WTC11 (cell line): ENCODE measurements around the gene YIF1B. TPM values are rescaled to one million over a fixed set of nuclear protein-coding genes. Genes with fewer than 3 reads are reported as not detected.

ENCODE experiments used
- ATAC-seq: fragments of 200-7000 bp; cut with Tn5 transposase; 2 replicates; pipeline ENCODE4 v1.10.0; 2021; ENCODE audit warnings: mild to moderate bottlenecking, moderate library complexity
- CTCF ChIA-PET: fragments of 300-600 bp; sonication (Branson Sonifier 250); formaldehyde crosslinking; loops from one replicate; lab custom pipeline; 2021; ENCODE audit warnings: antibody characterized with exemption; lab: Charles Lee
- POLR2A ChIA-PET: fragments of 350-600 bp; sonication (Branson Sonifier 250); formaldehyde crosslinking; loops from one replicate; lab custom pipeline; 2021; ENCODE audit warnings: antibody characterized with exemption; lab: Charles Lee
- DNase-seq: peaks from one replicate; pipeline ENCODE4 v3.0.0; 2021; ENCODE audit warnings: low spot score
- H3K27ac Mint-ChIP-seq: 2 replicates; pipeline ENCODE4 v1.8.0; 2021; ENCODE audit warnings: mixed read lengths
- H3K27me3 Mint-ChIP-seq: 2 replicates; pipeline ENCODE4 v1.8.0; 2021; ENCODE audit warnings: low read depth, mild to moderate bottlenecking, moderate library complexity, mixed read lengths
- H3K36me3 Mint-ChIP-seq: 2 replicates; pipeline ENCODE4 v1.8.0; 2021; ENCODE audit warnings: mixed read lengths
- H3K4me1 Mint-ChIP-seq: 2 replicates; pipeline ENCODE4 v1.8.0; 2022; ENCODE audit warnings: mixed read lengths
- H3K4me3 Mint-ChIP-seq: 2 replicates; pipeline ENCODE4 v1.8.0; 2021; ENCODE audit warnings: mild to moderate bottlenecking, moderate library complexity, mixed read lengths
- H3K9me3 Mint-ChIP-seq: 2 replicates; pipeline ENCODE4 v1.8.0; 2021; ENCODE audit warnings: mixed read lengths
- ATF1 ChIP-seq: sonication (generic); formaldehyde crosslinking; IDR thresholded peaks from 2 replicates; pipeline ENCODE4 v1.8.1; 2023; ENCODE audit warnings: mild to moderate bottlenecking, moderate library complexity, missing genetic modification reagents
- ERG ChIP-seq: fragments of 250-450 bp; sonication (Bioruptor Pico); IDR thresholded peaks from 2 replicates; pipeline ENCODE4 v1.8.0; 2021; ENCODE audit warnings: mild to moderate bottlenecking
- MYBL2 ChIP-seq: sonication (generic); formaldehyde crosslinking; IDR thresholded peaks from 2 replicates; pipeline ENCODE4 v1.8.1; 2023; ENCODE audit warnings: mild to moderate bottlenecking, moderate library complexity, missing genetic modification reagents
- NR1H2 ChIP-seq: sonication (generic); formaldehyde crosslinking; IDR thresholded peaks from 2 replicates; pipeline ENCODE4 v1.9.0; 2021; ENCODE audit warnings: mild to moderate bottlenecking, moderate library complexity, missing genetic modification reagents
- NR3C1 ChIP-seq: sonication (generic); formaldehyde crosslinking; conservative IDR thresholded peaks from 2 replicates; pipeline ENCODE4 v1.8.1; 2023; ENCODE audit warnings: low read depth, mild to moderate bottlenecking, missing genetic modification reagents
- SMAD4 ChIP-seq: sonication (generic); formaldehyde crosslinking; IDR thresholded peaks from 2 replicates; pipeline ENCODE4 v1.8.0; 2022; ENCODE audit warnings: mild to moderate bottlenecking, missing genetic modification reagents
- TEAD1 ChIP-seq: sonication (generic); formaldehyde crosslinking; IDR thresholded peaks from 2 replicates; pipeline ENCODE4 v1.8.0; 2022; ENCODE audit warnings: mild to moderate bottlenecking, missing genetic modification reagents
- TEAD4 ChIP-seq: sonication (generic); formaldehyde crosslinking; IDR thresholded peaks from 2 replicates; pipeline ENCODE4 v1.8.0; 2022; ENCODE audit warnings: mild to moderate bottlenecking, missing genetic modification reagents
- ZNF263 ChIP-seq: sonication (generic); formaldehyde crosslinking; IDR thresholded peaks from 2 replicates; pipeline ENCODE4 v1.8.1; 2022; ENCODE audit warnings: low read depth, mild to moderate bottlenecking, moderate library complexity, missing genetic modification reagents
- ZNF281 ChIP-seq: sonication (generic); formaldehyde crosslinking; IDR thresholded peaks from 2 replicates; pipeline ENCODE4 v1.8.0; 2023; ENCODE audit warnings: mild to moderate bottlenecking, missing genetic modification reagents
- ZNF425 ChIP-seq: fragments of 250-450 bp; sonication (Bioruptor Pico); conservative IDR thresholded peaks from 2 replicates; pipeline ENCODE4 v1.9.0; 2021; ENCODE audit warnings: mild to moderate bottlenecking
- total RNA-seq: library from RNA; stranded (reverse); gene quantifications from 3 replicates; pipeline ENCODE4 v1.2.3, GENCODE V29; 2021
- TF ChIP-seq, protein P1 (sequence below): fragments of 250-450 bp; sonication (Bioruptor Pico); IDR thresholded peaks from 2 replicates; pipeline ENCODE4 v1.9.0; 2021; ENCODE audit warnings: mild to moderate bottlenecking
- TF ChIP-seq, protein P2 (sequence below): sonication (generic); formaldehyde crosslinking; IDR thresholded peaks from 2 replicates; pipeline ENCODE4 v1.8.0; 2022; ENCODE audit warnings: missing genetic modification reagents

YIF1B gene
- total RNA-seq, 1 experiment from 2014 or later, result 83.3 TPM

DNA sequence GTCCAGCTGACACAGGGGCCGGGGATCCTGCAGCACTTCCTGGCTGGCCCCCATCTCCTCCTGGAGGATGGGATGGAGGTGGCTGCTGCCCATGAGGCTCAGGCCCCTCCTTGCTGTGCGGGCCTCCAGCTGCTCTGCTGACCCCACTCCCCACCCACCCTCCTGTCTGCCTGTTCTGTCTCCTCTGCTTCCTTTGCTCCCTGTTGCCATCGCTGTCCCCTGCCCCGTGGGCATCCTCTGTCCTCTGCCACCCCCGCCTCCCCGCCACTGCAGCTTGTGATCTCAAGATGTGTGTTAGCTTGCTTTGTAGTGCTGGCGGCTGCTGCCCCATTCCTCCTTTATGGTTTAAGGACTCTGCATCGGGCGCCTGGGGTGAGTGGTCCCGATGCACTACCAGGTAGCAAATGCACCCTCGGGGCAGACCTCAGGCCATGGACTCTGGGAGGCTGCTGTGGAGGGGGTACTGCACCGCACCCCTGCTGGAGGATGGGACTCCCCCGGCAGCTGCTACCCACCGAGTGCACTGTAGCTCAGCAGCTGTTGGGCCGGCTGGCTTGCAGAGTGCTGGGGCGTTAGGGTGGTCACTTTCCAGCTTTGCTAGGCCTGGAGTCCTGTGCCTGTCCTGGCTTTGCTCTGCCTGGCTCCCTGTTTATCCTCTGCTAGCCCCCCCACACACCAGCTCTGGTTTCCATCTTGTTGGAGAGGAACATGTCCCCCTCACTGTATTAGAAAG, 27.5 kb downstream of the YIF1B start:
- Mint-ChIP-seq H3K4me1 (no peaks in the 10 kb centered on the region), H3K4me3 (no peak overlapping the region), H3K9me3 (no peaks in the 10 kb centered on the region), H3K27me3 (no peaks in the 10 kb centered on the region), H3K36me3 (peaks cover 59% of the 10 kb centered on the region), H3K27ac (no peak overlapping the region)
- ChIA-PET POLR2A (no interaction called here), CTCF (interaction anchor here (1.2 kb wide), 1 partner anchor 44 kb away, joined by 4 read pairs; no protein-coding TSS in a partner anchor)
- TF ChIP-seq ZNF425 (no peak), TEAD1 (CRISPR knock-in tag) (no peak), ERG (no peak), NR1H2 (CRISPR knock-in tag) (no peak), NR3C1 (CRISPR knock-in tag) (no peak)
- DNase-seq (no peak), ATAC-seq (no peak)

DNA sequence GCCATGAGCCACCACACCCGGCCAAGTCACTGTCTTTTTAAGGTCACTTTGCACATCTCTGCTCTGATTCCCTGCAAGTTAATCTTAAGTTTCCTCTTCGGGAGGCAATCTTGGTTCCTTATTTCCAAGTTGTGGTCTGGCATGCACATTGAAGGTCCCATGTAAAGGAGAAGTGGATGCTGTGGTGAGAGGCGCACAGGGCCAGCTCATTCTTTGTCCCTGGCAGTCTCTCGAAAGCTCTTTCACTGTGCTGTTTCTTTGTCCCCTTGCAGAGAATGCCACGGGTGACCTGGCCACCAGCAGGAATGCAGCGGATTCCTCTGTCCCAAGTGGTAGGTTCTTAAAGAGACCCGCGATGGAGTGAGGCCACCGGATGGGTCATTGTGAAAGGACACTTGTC, 28.1 kb downstream of the YIF1B start:
- no peak overlapping the region for H3K4me3 Mint-ChIP-seq
- POLR2A ChIA-PET, result no interaction called here
- no peak overlapping the region for H3K27ac Mint-ChIP-seq
- no peaks in the 10 kb centered on the region for H3K9me3 Mint-ChIP-seq
- ATAC-seq (no peak), DNase-seq (no peak)
- TF ChIP-seq SMAD4 (CRISPR knock-in tag) (no peak), TEAD4 (CRISPR knock-in tag) (no peak)
- TF ChIP-seq, protein P1, sequence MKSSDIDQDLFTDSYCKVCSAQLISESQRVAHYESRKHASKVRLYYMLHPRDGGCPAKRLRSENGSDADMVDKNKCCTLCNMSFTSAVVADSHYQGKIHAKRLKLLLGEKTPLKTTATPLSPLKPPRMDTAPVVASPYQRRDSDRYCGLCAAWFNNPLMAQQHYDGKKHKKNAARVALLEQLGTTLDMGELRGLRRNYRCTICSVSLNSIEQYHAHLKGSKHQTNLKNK (CRISPR knock-in tag), result no peak
- peaks cover 56% of the 10 kb centered on the region for H3K36me3 Mint-ChIP-seq
- no peaks in the 10 kb centered on the region for H3K27me3 Mint-ChIP-seq
- CTCF ChIA-PET, result no interaction called here
- H3K4me1 Mint-ChIP-seq, result no peaks in the 10 kb centered on the region

DNA sequence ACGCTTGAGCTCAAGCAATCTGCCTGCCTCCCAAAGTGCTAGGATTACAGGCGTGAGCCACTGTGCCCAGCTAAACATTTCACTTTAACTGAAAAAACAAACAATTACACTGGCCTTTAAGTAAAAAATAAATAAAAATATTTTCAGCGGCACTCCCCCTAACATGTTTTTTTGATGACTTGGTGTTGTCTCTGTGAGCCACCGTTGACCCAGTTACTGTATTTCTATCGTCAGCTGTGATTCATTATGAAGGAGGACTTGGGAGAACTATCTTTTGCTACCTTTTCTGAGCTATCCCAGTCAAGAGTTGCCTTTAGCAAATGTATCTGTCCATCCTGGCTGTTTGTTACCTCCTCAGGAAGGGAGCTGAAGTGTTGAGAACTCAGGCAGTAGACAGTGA, 30.2 kb downstream of the YIF1B start:
- Mint-ChIP-seq H3K4me3 (no peak overlapping the region), H3K4me1 (0 out of 2 replicates have a peak, but pooled peaks cover 4% of the 10 kb centered on the region), H3K27ac (peak overlapping the region; percentile 71; the same call in 1 of the 2 replicates), H3K36me3 (peaks cover 38% of the 10 kb centered on the region), H3K9me3 (no peaks in the 10 kb centered on the region), H3K27me3 (no peaks in the 10 kb centered on the region)
- ChIA-PET CTCF (interaction anchor here (1.2 to 2.0 kb wide), 3 partner anchors 21 to 52 kb away, joined by 3 to 6 read pairs (median 4); partner anchors contain the start of gene SPINT2), POLR2A (no interaction called here)
- no peak for ATAC-seq
- DNase-seq, result no peak
- TF ChIP-seq ATF1 (no peak), ZNF263 (CRISPR knock-in tag) (no peak), ZNF281 (CRISPR knock-in tag) (no peak), SMAD4 (CRISPR knock-in tag) (no peak), MYBL2 (CRISPR knock-in tag) (no peak)
- TF ChIP-seq, protein P2, sequence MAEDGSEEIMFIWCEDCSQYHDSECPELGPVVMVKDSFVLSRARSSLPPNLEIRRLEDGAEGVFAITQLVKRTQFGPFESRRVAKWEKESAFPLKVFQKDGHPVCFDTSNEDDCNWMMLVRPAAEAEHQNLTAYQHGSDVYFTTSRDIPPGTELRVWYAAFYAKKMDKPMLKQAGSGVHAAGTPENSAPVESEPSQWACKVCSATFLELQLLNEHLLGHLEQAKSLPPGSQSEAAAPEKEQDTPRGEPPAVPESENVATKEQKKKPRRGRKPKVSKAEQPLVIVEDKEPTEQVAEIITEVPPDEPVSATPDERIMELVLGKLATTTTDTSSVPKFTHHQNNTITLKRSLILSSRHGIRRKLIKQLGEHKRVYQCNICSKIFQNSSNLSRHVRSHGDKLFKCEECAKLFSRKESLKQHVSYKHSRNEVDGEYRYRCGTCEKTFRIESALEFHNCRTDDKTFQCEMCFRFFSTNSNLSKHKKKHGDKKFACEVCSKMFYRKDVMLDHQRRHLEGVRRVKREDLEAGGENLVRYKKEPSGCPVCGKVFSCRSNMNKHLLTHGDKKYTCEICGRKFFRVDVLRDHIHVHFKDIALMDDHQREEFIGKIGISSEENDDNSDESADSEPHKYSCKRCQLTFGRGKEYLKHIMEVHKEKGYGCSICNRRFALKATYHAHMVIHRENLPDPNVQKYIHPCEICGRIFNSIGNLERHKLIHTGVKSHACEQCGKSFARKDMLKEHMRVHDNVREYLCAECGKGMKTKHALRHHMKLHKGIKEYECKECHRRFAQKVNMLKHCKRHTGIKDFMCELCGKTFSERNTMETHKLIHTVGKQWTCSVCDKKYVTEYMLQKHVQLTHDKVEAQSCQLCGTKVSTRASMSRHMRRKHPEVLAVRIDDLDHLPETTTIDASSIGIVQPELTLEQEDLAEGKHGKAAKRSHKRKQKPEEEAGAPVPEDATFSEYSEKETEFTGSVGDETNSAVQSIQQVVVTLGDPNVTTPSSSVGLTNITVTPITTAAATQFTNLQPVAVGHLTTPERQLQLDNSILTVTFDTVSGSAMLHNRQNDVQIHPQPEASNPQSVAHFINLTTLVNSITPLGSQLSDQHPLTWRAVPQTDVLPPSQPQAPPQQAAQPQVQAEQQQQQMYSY (CRISPR knock-in tag), result no peak
